GM18873 (cell line): ENCODE measurements around the gene HADHA.

Experiments used
- ATAC-seq: cut with Tn5 transposase; IDR thresholded peaks from one replicate; pipeline ENCODE4 v1.9.1; 2021; ENCODE audit warnings: mild to moderate bottlenecking, moderate library complexity, moderate number of reproducible peaks; ENCODE audit not compliant: unreplicated experiment, low FRiP score

HADHA gene

GRCh38 chr2:26195040-26195984 is 49.1 kb downstream of the HADHA start:
- no peak for ATAC-seq

- ATAC-seq, result no peak
These were observed 50.7 kb downstream of the HADHA start for GRCh38 chr2:26193578-26194231.

GRCh38 chr2:26191316-26192159 is 52.9 kb downstream of the HADHA start:
- no peak for ATAC-seq

GRCh38 chr2:26190369-26190768 is 54.1 kb downstream of the HADHA start:
- ATAC-seq, result no peak

- ATAC-seq, result no peak
These were observed 54.7 kb downstream of the HADHA start for GRCh38 chr2:26189751-26190150.

GRCh38 chr2:26189123-26189522 is 55.3 kb downstream of the HADHA start:
- ATAC-seq, result no peak

GRCh38 chr2:26187537-26188104 is 56.8 kb downstream of the HADHA start:
- no peak for ATAC-seq

- ATAC-seq, result no peak
These were observed 57.3 kb downstream of the HADHA start for GRCh38 chr2:26187114-26187513.

GRCh38 chr2:26185954-26186770 is 58.3 kb downstream of the HADHA start:
- no peak for ATAC-seq

- ATAC-seq, result no peak
These were observed 59.0 kb downstream of the HADHA start for GRCh38 chr2:26185304-26185928.

- ATAC-seq, result peak; percentile 56
These were observed 59.7 kb downstream of the HADHA start for GRCh38 chr2:26184555-26185303.

GRCh38 chr2:26184121-26184520 is 60.3 kb downstream of the HADHA start:
- no peak for ATAC-seq

GRCh38 chr2:26182887-26183630 is 61.4 kb downstream of the HADHA start:
- no peak for ATAC-seq

GRCh38 chr2:26182441-26182840 is 62.0 kb downstream of the HADHA start:
- ATAC-seq, result no peak

- no peak for ATAC-seq
These were observed 65.0 kb downstream of the HADHA start for GRCh38 chr2:26179446-26179913.

GRCh38 chr2:26178746-26179436 is 65.5 kb downstream of the HADHA start:
- no peak for ATAC-seq

- no peak for ATAC-seq
These were observed 66.2 kb downstream of the HADHA start for GRCh38 chr2:26178246-26178645.
